Common myeloid progenitor, CD34-positive (primary cell): ENCODE data around the gene HNRNPH1. TPM values are rescaled to one million over a fixed set of nuclear protein-coding genes. Genes with fewer than 3 reads are reported as not detected.
"Not testable (repeated sequence)": the region's sequence is repeated elsewhere in the genome, so short reads cannot be mapped to it uniquely, and the experiment has no call there.

ENCODE experiments used
- CTCF ChIA-PET: fragments of 350-600 bp; sonication (Branson Sonifier 250); formaldehyde crosslinking; loops from one replicate; lab custom pipeline; 2021; ENCODE audit warnings: antibody characterized with exemption; lab: Charles Lee
- POLR2A ChIA-PET: fragments of 350-600 bp; sonication (Branson Sonifier 250); formaldehyde crosslinking; loops from one replicate; lab custom pipeline; 2021; ENCODE audit warnings: antibody characterized with exemption; lab: Charles Lee
- DNase-seq, 3 donors: peaks; one replicate each; pipeline versions ENCODE4 v3.0.0 to v3.0.0-alpha.2; 2013
- H3K27ac ChIP-seq, 2 experiments: 1 replicate in 1 of 2; 2 replicates in 1 of 2; pipeline ENCODE4 v1.7.0; 2013; ENCODE audit warnings: inconsistent platforms in 2 of 2, low read length in 2 of 2, mild to moderate bottlenecking in 2 of 2, low read depth in 1 of 2, moderate library complexity in 1 of 2; ENCODE audit not compliant: severe bottlenecking in 2 of 2, insufficient read depth in 1 of 2, poor library complexity in 1 of 2
- H3K27me3 ChIP-seq, 5 experiments: replicated peaks in 2 of 5; 1 replicate in 3 of 5; 2 replicates in 2 of 5; pipeline versions ENCODE4 v1.6.1 to v1.7.0; 2013; ENCODE audit warnings: low read length in 4 of 5, mild to moderate bottlenecking in 2 of 5, moderate library complexity in 2 of 5, inconsistent platforms in 1 of 5; ENCODE audit not compliant: insufficient read depth in 5 of 5, control insufficient read depth in 4 of 5
- H3K36me3 ChIP-seq, 4 experiments: 1 replicate in 2 of 4; 2 replicates in 2 of 4; pipeline versions ENCODE4 v1.6.1 to v1.7.0; 2013; ENCODE audit warnings: low read length in 3 of 4, control low read depth in 1 of 4, mild to moderate bottlenecking in 1 of 4; ENCODE audit not compliant: control insufficient read depth in 4 of 4, insufficient read depth in 4 of 4
- H3K4me1 ChIP-seq, 4 experiments: 1 replicate in 3 of 4; 2 replicates in 1 of 4; pipeline versions ENCODE4 v1.6.1 to v1.7.1; 2013; ENCODE audit warnings: low read length in 3 of 4, mild to moderate bottlenecking in 3 of 4, control low read depth in 1 of 4, inconsistent platforms in 1 of 4, moderate library complexity in 1 of 4; ENCODE audit not compliant: control insufficient read depth in 4 of 4, insufficient read depth in 4 of 4; ENCODE audit errors: control extremely low read depth in 1 of 4
- H3K4me3 ChIP-seq, 7 experiments: 1 replicate in 4 of 7; 2 replicates in 3 of 7; pipeline versions ENCODE4 v1.5.1 to v1.7.0; 2013; ENCODE audit warnings: mild to moderate bottlenecking in 7 of 7, low read length in 6 of 7, moderate library complexity in 6 of 7, inconsistent platforms in 2 of 7, low read depth in 2 of 7, control low read depth in 1 of 7; ENCODE audit not compliant: insufficient read depth in 4 of 7, control insufficient read depth in 1 of 7; ENCODE audit errors: extremely low read depth in 1 of 7
- H3K9me3 ChIP-seq, 5 experiments: 1 replicate in 4 of 5; 2 replicates in 1 of 5; pipeline versions ENCODE4 v1.6.1 to v1.7.1; 2013; ENCODE audit warnings: low read length in 4 of 5, mild to moderate bottlenecking in 2 of 5, inconsistent platforms in 1 of 5, low read depth in 1 of 5, moderate library complexity in 1 of 5; ENCODE audit not compliant: control insufficient read depth in 4 of 5, insufficient read depth in 2 of 5; ENCODE audit errors: control extremely low read depth in 1 of 5
- WGBS: methylation state at CpG from one replicate; pipeline ENCODE4 v1.1.5; 2013; ENCODE audit not compliant: insufficient coverage; 5-methylcytosine and 5-hydroxymethylcytosine counted together
- polyA plus RNA-seq: library from polyadenylated mRNA; unstranded; fragments of 120-200 nt; gene quantifications from one replicate; pipeline ENCODE4 v1.2.1, GENCODE V29; 2013

The HNRNPH1 gene
- 1,390 TPM for polyA plus RNA-seq

- peak; percentile 98 to 99 (median 98) for DNase-seq
- ChIA-PET POLR2A (interaction anchor here (0.6 to 2.7 kb wide), 10 partner anchors 10 to 110 kb away, joined by 3 to 31 read pairs (median 4); no protein-coding TSS in a partner anchor), CTCF (interaction anchor here (0.9 to 2.1 kb wide), 11 partner anchors 9 to 79 kb away, joined by 3 to 11 read pairs (median 5); partner anchors contain the start of gene CBY3)
- peak within 1 kb of the TSS; percentile 89 to 99 (median 95) for H3K4me3 ChIP-seq
- no peaks in the 10 kb centered on the region for H3K27me3 ChIP-seq
- H3K4me1 ChIP-seq = peaks cover 31 to 51% (median 40%) of the 10 kb centered on the region in 4 experiments
- peak within 1 kb of the TSS; percentile 90 to 97 for H3K27ac ChIP-seq
- under 1% methylated on average over 79 of the region's 92 CpGs for WGBS
- H3K36me3 ChIP-seq = peaks cover 14 to 40% (median 29%) of the 10 kb centered on the region in 4 experiments
- H3K9me3 ChIP-seq = no peaks in the 10 kb centered on the region
Observed at GRCh38 chr5:179623003-179623905, at the start of gene HNRNPH1. Gene HNRNPH1 (minus strand): TSS chr5:179623671. CDS start chr5:179623133, 538 bp downstream.

DNA sequence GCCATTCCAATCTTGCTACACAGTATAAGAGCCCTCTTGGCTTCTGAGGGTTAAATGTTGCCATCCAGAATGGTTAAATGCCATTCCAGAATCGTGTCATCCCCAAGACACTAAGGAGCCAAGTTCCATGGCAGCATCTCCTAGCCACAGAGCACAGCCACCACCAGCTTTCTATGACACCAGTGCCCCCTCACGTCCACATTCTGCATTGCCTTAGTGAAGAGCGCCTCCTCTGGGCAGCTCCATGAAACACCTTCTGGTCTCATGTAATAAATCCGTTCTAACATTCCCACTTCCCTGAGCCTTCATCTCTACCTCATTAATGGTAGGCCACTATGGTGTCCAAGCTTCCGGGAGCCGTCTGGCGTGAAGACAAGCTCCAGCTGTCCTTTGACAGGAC lies 44.9 kb upstream of the HNRNPH1 start:
- WGBS = 78% methylated on average over 6 of the region's 7 CpGs
- no peaks in the 10 kb centered on the region for H3K9me3 ChIP-seq
- H3K27ac ChIP-seq = no peak overlapping the region
- CTCF ChIA-PET = interaction anchor here (0.7 to 7.2 kb wide), 8 partner anchors 9 to 71 kb away, joined by 3 to 41 read pairs (median 6); partner anchors contain the start of genes CBY3 and HNRNPH1
- DNase-seq = peak; percentile 69 to 80 (median 73)
- POLR2A ChIA-PET = interaction anchor here (1.0 to 1.7 kb wide), 2 partner anchors 10 to 45 kb away, joined by 3 to 5 read pairs; partner anchors contain the start of gene HNRNPH1
- H3K27me3 ChIP-seq = no peaks in the 10 kb centered on the region
- peaks cover 0 to 4% (median 0%) of the 10 kb centered on the region in 4 experiments for H3K4me1 ChIP-seq
- H3K36me3 ChIP-seq = peaks cover 0 to 22% (median 13%) of the 10 kb centered on the region in 4 experiments
- H3K4me3 ChIP-seq = no peak overlapping the region

DNA sequence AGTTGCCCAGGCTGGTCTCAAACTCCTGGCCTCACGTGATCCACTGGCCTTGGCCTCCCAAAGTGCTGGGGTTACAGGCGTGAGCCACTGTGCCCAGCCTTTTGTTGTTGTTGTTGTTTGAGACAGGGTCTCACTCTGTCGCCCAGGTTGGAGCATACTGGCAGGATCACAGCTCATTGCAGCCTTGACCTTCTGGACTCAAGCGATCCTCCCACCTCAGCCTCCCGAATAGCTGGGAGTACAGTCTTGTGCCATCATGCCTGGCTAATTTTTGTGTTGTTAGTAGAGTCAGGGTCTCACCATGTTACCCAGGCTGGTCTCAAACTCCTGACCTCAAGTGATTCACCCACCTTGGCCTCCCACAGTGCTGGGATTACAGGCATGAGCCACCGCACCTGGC lies 38.2 kb upstream of the HNRNPH1 start:
- H3K27ac ChIP-seq, H3K4me3 ChIP-seq, H3K4me1 ChIP-seq, H3K9me3 ChIP-seq, DNase-seq, H3K27me3 ChIP-seq: not testable (repeated sequence)
- H3K36me3 ChIP-seq = peaks cover 0 to 21% (median 15%) of the 10 kb centered on the region in 4 experiments
- ChIA-PET CTCF (interaction anchor here (0.9 to 1.4 kb wide), 3 partner anchors 23 to 189 kb away, joined by 3 read pairs; no protein-coding TSS in a partner anchor), POLR2A (interaction anchor here (0.6 kb wide), 1 partner anchor 11 kb away, joined by 6 read pairs; no protein-coding TSS in a partner anchor)
- WGBS = 92% methylated on average over 4 of the region's 6 CpGs

GRCh38 chr5:179658179-179658856 lies 34.8 kb upstream of the HNRNPH1 start:
- CTCF ChIA-PET = interaction anchor here (2.2 kb wide), 1 partner anchor 10 kb away, joined by 6 read pairs; no protein-coding TSS in a partner anchor
- H3K36me3 ChIP-seq, H3K4me1 ChIP-seq, POLR2A ChIA-PET, H3K27me3 ChIP-seq, H3K9me3 ChIP-seq: not testable (repeated sequence)
- peak; percentile 19 to 56 (median 55) for DNase-seq
- 0% methylated on average over 9 of the region's 29 CpGs for WGBS
- Histone ChIP-seq H3K27ac (peak overlapping the region in 1 of 2 experiments; percentile 39), H3K4me3 (peak overlapping the region; percentile 23 to 88 (median 63))

DNA sequence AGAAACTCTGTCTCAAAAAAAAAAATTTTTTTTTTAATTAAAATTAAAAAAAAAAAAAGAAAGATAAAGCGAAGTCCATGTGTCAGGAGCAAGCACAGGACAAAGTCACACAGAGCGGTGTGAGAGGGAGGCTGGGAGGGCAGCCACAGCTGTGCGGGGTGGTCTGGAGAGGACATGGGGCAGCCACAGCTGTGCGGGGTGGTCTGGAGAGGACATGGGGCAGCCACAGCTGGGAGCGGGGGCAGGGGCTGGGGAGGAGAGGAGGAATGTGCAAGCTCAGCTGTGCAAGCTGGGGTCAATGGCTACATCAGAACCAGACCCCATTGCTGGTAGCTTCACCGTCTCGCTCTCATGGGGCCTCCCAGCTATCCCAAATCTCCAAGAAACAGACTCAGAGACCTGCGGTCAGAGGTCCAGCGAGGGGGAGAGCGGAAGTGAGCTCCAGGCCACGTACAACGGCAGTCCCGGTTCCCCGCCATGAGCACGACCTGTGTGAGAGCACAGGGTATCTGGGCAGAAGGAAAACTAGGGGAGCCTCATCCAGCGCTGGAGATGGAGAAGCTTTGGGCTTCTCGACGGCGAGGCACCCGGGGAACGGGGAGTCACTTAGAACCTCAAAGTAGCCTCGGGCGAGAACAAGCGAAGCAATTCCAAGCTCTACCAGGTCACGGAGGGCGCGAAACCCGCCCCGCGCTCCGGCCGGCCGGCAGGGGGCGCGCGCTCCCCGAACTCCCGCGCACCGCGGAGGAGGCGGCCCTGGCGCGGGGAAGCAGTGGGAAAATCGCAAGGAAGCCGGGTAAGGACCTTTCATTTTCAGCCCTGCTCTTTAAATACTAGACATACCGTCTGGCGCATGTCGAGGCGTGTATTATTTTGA lies 34.1 kb upstream of the HNRNPH1 start:
- H3K4me3 ChIP-seq = peak overlapping the region in 2 of 7 experiments; percentile 11 to 66
- H3K4me1 ChIP-seq, POLR2A ChIA-PET, H3K27ac ChIP-seq, H3K36me3 ChIP-seq, DNase-seq, H3K9me3 ChIP-seq, CTCF ChIA-PET, H3K27me3 ChIP-seq: not testable (repeated sequence)
- no CpG with 5 or more reads among the region's 50 CpGs for WGBS

DNA sequence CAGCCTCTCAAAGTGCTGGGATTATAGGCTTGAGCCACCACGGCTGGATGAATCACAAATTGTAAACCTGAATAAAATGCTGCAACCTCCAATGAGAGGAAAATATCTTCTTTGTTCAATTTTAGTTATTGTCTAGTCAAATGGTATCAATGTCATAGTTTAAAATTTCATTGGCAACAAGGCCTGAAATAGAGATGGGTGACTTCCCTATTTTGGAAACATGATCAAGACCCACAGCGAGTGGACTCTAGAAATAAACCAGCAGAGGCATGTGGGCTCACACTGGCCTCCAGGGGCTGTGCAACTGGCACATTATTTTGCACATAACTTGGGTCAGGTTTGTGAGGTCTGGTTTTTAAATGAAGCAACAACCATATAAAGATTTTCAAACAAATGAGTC lies 29.7 kb upstream of the HNRNPH1 start:
- CTCF ChIA-PET, H3K4me3 ChIP-seq, H3K27ac ChIP-seq, H3K9me3 ChIP-seq, H3K36me3 ChIP-seq, H3K4me1 ChIP-seq, POLR2A ChIA-PET, H3K27me3 ChIP-seq: not testable (repeated sequence)
- peak in 2 of 3 donors; percentile 44 to 50 for DNase-seq
- WGBS = no CpG with 5 or more reads among the region's 2 CpGs
